Stimulated activated memory B cell treated with anti-CD40 and anti-IgM and Interleukin-4, amounts not matched to agents 10 μg/mL and 1 μg/mL and 100 μg/mL, for 72 hours (primary cell): Measurements from ENCODE around the gene HDAC7.
"Not testable (repeated sequence)": the region's sequence is repeated elsewhere in the genome, so short reads cannot be mapped to it uniquely, and the experiment has no call there.

Source experiments
- ATAC-seq: fragments of 150-1000 bp; cut with Tn5 transposase; 2 replicates; pipeline ENCODE4 v1.10.0; 2021
- H3K27ac Mint-ChIP-seq: one replicate; pipeline ENCODE4 v1.8.0; 2022; ENCODE audit warnings: mild to moderate bottlenecking, mixed read lengths
- H3K27me3 Mint-ChIP-seq: one replicate; pipeline ENCODE4 v1.8.0; 2022; ENCODE audit warnings: mixed read lengths
- H3K36me3 Mint-ChIP-seq: one replicate; pipeline ENCODE4 v1.8.0; 2022; ENCODE audit warnings: mixed read lengths
- H3K4me1 Mint-ChIP-seq: one replicate; pipeline ENCODE4 v1.8.0; 2022; ENCODE audit warnings: mixed read lengths
- H3K4me3 Mint-ChIP-seq: one replicate; pipeline ENCODE4 v1.8.0; 2022; ENCODE audit warnings: mild to moderate bottlenecking, moderate library complexity, mixed read lengths
- H3K9me3 Mint-ChIP-seq: one replicate; pipeline ENCODE4 v1.8.0; 2022; ENCODE audit warnings: mixed read lengths

The HDAC7 gene

GRCh38 chr12:47855502-47855901 lies 35.8 kb upstream of the HDAC7 start:
- peaks cover 19% of the 10 kb centered on the region for H3K4me1 Mint-ChIP-seq
- no peak overlapping the region for H3K27ac Mint-ChIP-seq
- H3K9me3 Mint-ChIP-seq: no peaks in the 10 kb centered on the region
- no peak for ATAC-seq
- no peak overlapping the region for H3K4me3 Mint-ChIP-seq
- H3K36me3 Mint-ChIP-seq: peaks cover 32% of the 10 kb centered on the region
- no peaks in the 10 kb centered on the region for H3K27me3 Mint-ChIP-seq

- no peak for ATAC-seq
- H3K9me3 Mint-ChIP-seq: no peaks in the 10 kb centered on the region
- no peak overlapping the region for H3K27ac Mint-ChIP-seq
- H3K4me1 Mint-ChIP-seq: peaks cover 10% of the 10 kb centered on the region
- H3K27me3 Mint-ChIP-seq: no peaks in the 10 kb centered on the region
- peaks cover 37% of the 10 kb centered on the region for H3K36me3 Mint-ChIP-seq
- H3K4me3 Mint-ChIP-seq: no peak overlapping the region
Observed at GRCh38 chr12:47854531-47854930, 34.8 kb upstream of the HDAC7 start.

GRCh38 chr12:47852096-47852571 lies 32.4 kb upstream of the HDAC7 start:
- Mint-ChIP-seq H3K9me3 (no peaks in the 10 kb centered on the region), H3K27ac (no peak overlapping the region), H3K4me1 (no peaks in the 10 kb centered on the region), H3K27me3 (no peaks in the 10 kb centered on the region), H3K4me3 (no peak overlapping the region), H3K36me3 (peaks cover 25% of the 10 kb centered on the region)
- ATAC-seq: no peak

- peak; percentile 41 for ATAC-seq
- no peaks in the 10 kb centered on the region for H3K9me3 Mint-ChIP-seq
- no peaks in the 10 kb centered on the region for H3K4me1 Mint-ChIP-seq
- H3K27ac Mint-ChIP-seq: no peak overlapping the region
- H3K4me3 Mint-ChIP-seq: no peak overlapping the region
- no peaks in the 10 kb centered on the region for H3K27me3 Mint-ChIP-seq
- H3K36me3 Mint-ChIP-seq: peaks cover 21% of the 10 kb centered on the region
Observed at GRCh38 chr12:47851303-47851952, 31.7 kb upstream of the HDAC7 start.

GRCh38 chr12:47850153-47851084 lies 30.7 kb upstream of the HDAC7 start:
- Mint-ChIP-seq H3K4me3 (no peak overlapping the region), H3K36me3 (peaks cover 20% of the 10 kb centered on the region), H3K4me1 (no peaks in the 10 kb centered on the region), H3K27me3 (peaks cover 1% of the 10 kb centered on the region), H3K9me3 (no peaks in the 10 kb centered on the region), H3K27ac (no peak overlapping the region)
- no peak for ATAC-seq

- peaks cover 25% of the 10 kb centered on the region for H3K36me3 Mint-ChIP-seq
- ATAC-seq: no peak
- H3K9me3 Mint-ChIP-seq: no peaks in the 10 kb centered on the region
- H3K27me3 Mint-ChIP-seq: peaks cover 9% of the 10 kb centered on the region
- no peak overlapping the region for H3K27ac Mint-ChIP-seq
- no peaks in the 10 kb centered on the region for H3K4me1 Mint-ChIP-seq
- no peak overlapping the region for H3K4me3 Mint-ChIP-seq
Observed at GRCh38 chr12:47849261-47849660, 29.6 kb upstream of the HDAC7 start.

- ATAC-seq: no peak
- Mint-ChIP-seq H3K27me3 (peaks cover 9% of the 10 kb centered on the region), H3K27ac (no peak overlapping the region), H3K4me3 (no peak overlapping the region), H3K9me3 (no peaks in the 10 kb centered on the region), H3K36me3 (peaks cover 25% of the 10 kb centered on the region), H3K4me1 (no peaks in the 10 kb centered on the region)
Observed at GRCh38 chr12:47848853-47849252, 29.1 kb upstream of the HDAC7 start.

- H3K27ac Mint-ChIP-seq: no peak overlapping the region
- no peak for ATAC-seq
- peaks cover 9% of the 10 kb centered on the region for H3K27me3 Mint-ChIP-seq
- no peaks in the 10 kb centered on the region for H3K9me3 Mint-ChIP-seq
- H3K4me1 Mint-ChIP-seq: no peaks in the 10 kb centered on the region
- peaks cover 17% of the 10 kb centered on the region for H3K36me3 Mint-ChIP-seq
- no peak overlapping the region for H3K4me3 Mint-ChIP-seq
Observed at GRCh38 chr12:47846294-47846996, 26.7 kb upstream of the HDAC7 start.

- H3K4me1 Mint-ChIP-seq: no peaks in the 10 kb centered on the region
- no peak overlapping the region for H3K4me3 Mint-ChIP-seq
- H3K9me3 Mint-ChIP-seq: no peaks in the 10 kb centered on the region
- H3K27ac Mint-ChIP-seq: no peak overlapping the region
- no peak for ATAC-seq
- H3K36me3 Mint-ChIP-seq: peaks cover 13% of the 10 kb centered on the region
- H3K27me3 Mint-ChIP-seq: peaks cover 9% of the 10 kb centered on the region
Observed at GRCh38 chr12:47845081-47845480, 25.4 kb upstream of the HDAC7 start.

GRCh38 chr12:47844264-47845019 lies 24.7 kb upstream of the HDAC7 start:
- no peak for ATAC-seq
- H3K27me3 Mint-ChIP-seq: peaks cover 9% of the 10 kb centered on the region

GRCh38 chr12:47843226-47843980 lies 23.7 kb upstream of the HDAC7 start:
- ATAC-seq: no peak
- Mint-ChIP-seq H3K4me1 (no peaks in the 10 kb centered on the region), H3K27me3 (peaks cover 9% of the 10 kb centered on the region), H3K27ac (no peak overlapping the region), H3K4me3 (no peak overlapping the region), H3K9me3 (no peaks in the 10 kb centered on the region), H3K36me3 (peaks cover 12% of the 10 kb centered on the region)

More at GRCh38 chr12:47844264-47845019, 24.7 kb upstream of the HDAC7 start:
- H3K4me3 Mint-ChIP-seq: no peak overlapping the region
- H3K36me3 Mint-ChIP-seq: peaks cover 12% of the 10 kb centered on the region
- no peak overlapping the region for H3K27ac Mint-ChIP-seq
- H3K4me1 Mint-ChIP-seq: no peaks in the 10 kb centered on the region
- no peaks in the 10 kb centered on the region for H3K9me3 Mint-ChIP-seq

- H3K27me3 Mint-ChIP-seq, H3K27ac Mint-ChIP-seq, H3K4me1 Mint-ChIP-seq, ATAC-seq, H3K9me3 Mint-ChIP-seq, H3K4me3 Mint-ChIP-seq: not testable (repeated sequence)
- H3K36me3 Mint-ChIP-seq: peaks cover 12% of the 10 kb centered on the region
Observed at GRCh38 chr12:47842543-47842942, 22.8 kb upstream of the HDAC7 start.

GRCh38 chr12:47841910-47842309 lies 22.2 kb upstream of the HDAC7 start:
- H3K4me1 Mint-ChIP-seq: peaks cover 8% of the 10 kb centered on the region
- no peak overlapping the region for H3K4me3 Mint-ChIP-seq
- H3K27ac Mint-ChIP-seq: no peak overlapping the region
- H3K27me3 Mint-ChIP-seq: peaks cover 9% of the 10 kb centered on the region
- H3K36me3 Mint-ChIP-seq: peaks cover 12% of the 10 kb centered on the region
- ATAC-seq: no peak
- no peaks in the 10 kb centered on the region for H3K9me3 Mint-ChIP-seq

- H3K9me3 Mint-ChIP-seq: no peaks in the 10 kb centered on the region
- no peak for ATAC-seq
- no peak overlapping the region for H3K4me3 Mint-ChIP-seq
- H3K36me3 Mint-ChIP-seq: peaks cover 12% of the 10 kb centered on the region
- no peak overlapping the region for H3K27ac Mint-ChIP-seq
- peaks cover 9% of the 10 kb centered on the region for H3K27me3 Mint-ChIP-seq
- H3K4me1 Mint-ChIP-seq: peaks cover 12% of the 10 kb centered on the region
Observed at GRCh38 chr12:47841501-47841900, 21.8 kb upstream of the HDAC7 start.
